Measurements from ENCODE around the gene DMRTC2. TPM values are rescaled to one million over a fixed set of nuclear protein-coding genes. Genes with fewer than 3 reads are reported as not detected.

DMRTC2 gene
- polyA plus RNA-seq, 1 donor, result not detected

GRCh38 chr19:41847351-41848105 lies 2.7 kb downstream of the DMRTC2 start:
- no peak for DNase-seq

GRCh38 chr19:41848666-41849065 lies 3.8 kb downstream of the DMRTC2 start:
- no peak for DNase-seq

GRCh38 chr19:41849067-41849466 lies 4.2 kb downstream of the DMRTC2 start:
- DNase-seq, result no peak

GRCh38 chr19:41850381-41850780 lies 5.5 kb downstream of the DMRTC2 start:
- DNase-seq, result no peak

GRCh38 chr19:41851456-41851855 lies 6.6 kb downstream of the DMRTC2 start:
- DNase-seq, result no peak

- DNase-seq, result no peak
Observed at GRCh38 chr19:41853344-41853743, 8.5 kb downstream of the DMRTC2 start.

GRCh38 chr19:41853768-41854167 lies 8.9 kb downstream of the DMRTC2 start:
- DNase-seq, result no peak

- no peak for DNase-seq
Observed at GRCh38 chr19:41859213-41859617, 14.4 kb downstream of the DMRTC2 start.

GRCh38 chr19:41859618-41860418 lies 15.0 kb downstream of the DMRTC2 start, which contains the start of gene RPS19:
TSS of gene RPS19 (plus strand) at chr19:41860255. CDS start at chr19:41860775, 520 bp downstream.
- peak; percentile 99 for DNase-seq

- no peak for DNase-seq
Observed at GRCh38 chr19:41860419-41861115, 15.7 kb downstream of the DMRTC2 start.

- no peak for DNase-seq
Observed at GRCh38 chr19:41861116-41861768, 16.4 kb downstream of the DMRTC2 start.

- DNase-seq, result no peak
Observed at GRCh38 chr19:41861846-41862245, 17.0 kb downstream of the DMRTC2 start.

GRCh38 chr19:41862445-41862986 lies 17.7 kb downstream of the DMRTC2 start:
- DNase-seq, result no peak

GRCh38 chr19:41863209-41863931 lies 18.5 kb downstream of the DMRTC2 start:
- no peak for DNase-seq

GRCh38 chr19:41864374-41864773 lies 19.5 kb downstream of the DMRTC2 start:
- no peak for DNase-seq

- no peak for DNase-seq
Observed at GRCh38 chr19:41866284-41866683, 21.4 kb downstream of the DMRTC2 start.

- DNase-seq, result no peak
Observed at GRCh38 chr19:41868120-41868988, 23.5 kb downstream of the DMRTC2 start.

- DNase-seq, result no peak
Observed at GRCh38 chr19:41868989-41869300, 24.1 kb downstream of the DMRTC2 start.

- no peak for DNase-seq
Observed at GRCh38 chr19:41869374-41869955, 24.6 kb downstream of the DMRTC2 start.

GRCh38 chr19:41870401-41870873 lies 25.6 kb downstream of the DMRTC2 start:
- no peak for DNase-seq

All from left kidney (tissue), 2 donors.